Uterus (tissue), 2 donors: ENCODE data around the gene PSME3.

ENCODE experiments used
- CTCF ChIP-seq, 4 experiments: fragments of 200-600 bp in 2 of 4; fragments of 450-650 bp in 2 of 4; sonication (generic) in 2 of 4; IDR thresholded peaks; one replicate each; pipeline ENCODE4 v1.5.1; 2016 to 2019; ENCODE audit warnings: antibody characterized with exemption in 4 of 4, mild to moderate bottlenecking in 2 of 4, moderate library complexity in 1 of 4
- POLR2A ChIP-seq, 2 donors: fragments of 450-650 bp; IDR thresholded peaks; one replicate each; pipeline ENCODE4 v1.6.1; 2016; ENCODE audit warnings: antibody characterized with exemption in 2 of 2, mild to moderate bottlenecking in 1 of 2, moderate library complexity in 1 of 2

- TF ChIP-seq CTCF (IDR thresholded peaks at IDR 0.05) = no peak
- TF ChIP-seq POLR2A (IDR thresholded peaks at IDR 0.05) = no peak
Observed at GRCh38 chr17:42866631-42867575, 33.7 kb downstream of the PSME3 start.
